SK-N-SH treated with all-trans-retinoic acid at 6 μM for 48 hours (cell line): ENCODE measurements around the gene SLC39A5.
A peak's percentile ranks its signal among the peaks of the same experiment; 100 is the strongest.
"Not testable (repeated sequence)": the region's sequence is repeated elsewhere in the genome, so short reads cannot be mapped to it uniquely, and the experiment has no call there.

Experiments
- ATAC-seq: fragments of 200-7000 bp; cut with Tn5 transposase; 3 replicates; pipeline ENCODE4 v1.9.1; 2020; ENCODE audit warnings: mild to moderate bottlenecking, moderate library complexity
- BACH2 ChIP-seq: fragments of 250-450 bp; sonication (Bioruptor Pico); IDR thresholded peaks from 2 replicates; pipeline ENCODE4 v1.9.0; 2021; ENCODE audit warnings: mild to moderate bottlenecking, borderline replicate concordance
- CSDC2 ChIP-seq: fragments of 250-450 bp; sonication (Bioruptor Pico); IDR thresholded peaks from 2 replicates; pipeline ENCODE4 v1.5.0; 2020; ENCODE audit warnings: mild to moderate bottlenecking, moderate library complexity
- ESRRG ChIP-seq: fragments of 250-450 bp; sonication (Bioruptor Pico); IDR thresholded peaks from 2 replicates; pipeline ENCODE4 v1.6.1; 2021; ENCODE audit warnings: mild to moderate bottlenecking
- GLIS3 ChIP-seq: fragments of 250-450 bp; sonication (Bioruptor Pico); IDR thresholded peaks from 2 replicates; pipeline ENCODE4 v1.5.0; 2020; ENCODE audit warnings: mild to moderate bottlenecking, moderate library complexity
- ISL1 ChIP-seq: fragments of 250-450 bp; sonication (Bioruptor Pico); IDR thresholded peaks from 2 replicates; pipeline ENCODE4 v2.1.2; 2022; ENCODE audit warnings: mild to moderate bottlenecking, moderate library complexity
- OSR1 ChIP-seq: fragments of 250-450 bp; sonication (Bioruptor Pico); IDR thresholded peaks from 2 replicates; pipeline ENCODE4 v1.8.0; 2022; ENCODE audit warnings: moderate library complexity, mild to moderate bottlenecking, inconsistent platforms
- PPARA ChIP-seq: fragments of 250-450 bp; sonication (Bioruptor Pico); IDR thresholded peaks from 2 replicates; pipeline ENCODE4 v1.5.0; 2020; ENCODE audit warnings: mild to moderate bottlenecking, borderline replicate concordance
- SNAI2 ChIP-seq: fragments of 250-450 bp; sonication (Bioruptor Pico); IDR thresholded peaks from 2 replicates; pipeline ENCODE4 v1.5.0; 2020; ENCODE audit warnings: mild to moderate bottlenecking, moderate library complexity
- TCF4 ChIP-seq: fragments of 250-450 bp; sonication (Bioruptor Pico); IDR thresholded peaks from 2 replicates; pipeline ENCODE4 v1.8.0; 2021; ENCODE audit warnings: mild to moderate bottlenecking, moderate library complexity, borderline replicate concordance
- TOX ChIP-seq: fragments of 250-450 bp; sonication (Bioruptor Pico); IDR thresholded peaks from 2 replicates; pipeline ENCODE4 v1.8.0; 2021; ENCODE audit warnings: mild to moderate bottlenecking, moderate library complexity, borderline replicate concordance
- ZC3H10 ChIP-seq: fragments of 250-450 bp; sonication (Bioruptor Pico); IDR thresholded peaks from 2 replicates; pipeline ENCODE4 v1.5.1; 2021; ENCODE audit warnings: mild to moderate bottlenecking, moderate library complexity
- ZFP3 ChIP-seq: fragments of 250-450 bp; sonication (Bioruptor Pico); IDR thresholded peaks from 2 replicates; pipeline ENCODE4 v1.5.0; 2020; ENCODE audit warnings: mild to moderate bottlenecking, moderate library complexity
- ZNF565 ChIP-seq: fragments of 450-650 bp; formaldehyde crosslinking; conservative IDR thresholded peaks from 2 replicates; pipeline ENCODE4 v1.5.0; 2020; ENCODE audit warnings: low read depth, mild to moderate bottlenecking, moderate library complexity
- ZNF70 ChIP-seq: fragments of 450-650 bp; formaldehyde crosslinking; IDR thresholded peaks from 2 replicates; pipeline ENCODE4 v1.5.0; 2020; ENCODE audit warnings: mild to moderate bottlenecking, moderate library complexity
- ZNF8 ChIP-seq: fragments of 450-650 bp; formaldehyde crosslinking; IDR thresholded peaks from 2 replicates; pipeline ENCODE4 v1.5.0; 2020; ENCODE audit warnings: mild to moderate bottlenecking, moderate library complexity
- TF ChIP-seq, protein P1 (sequence below): fragments of 250-450 bp; sonication (Bioruptor Pico); IDR thresholded peaks from 2 replicates; pipeline ENCODE4 v1.8.0; 2021; ENCODE audit warnings: low read depth, mild to moderate bottlenecking, moderate library complexity, borderline replicate concordance
- TF ChIP-seq, protein P2 (sequence below): fragments of 250-450 bp; sonication (Bioruptor Pico); IDR thresholded peaks from 2 replicates; pipeline ENCODE4 v1.5.1; 2020; ENCODE audit warnings: low read depth, mild to moderate bottlenecking, moderate library complexity
- TF ChIP-seq, protein P3 (sequence below): fragments of 250-450 bp; sonication (Bioruptor Pico); IDR thresholded peaks from 2 replicates; pipeline ENCODE4 v1.5.0; 2020; ENCODE audit warnings: mild to moderate bottlenecking, moderate library complexity

The SLC39A5 gene

DNA sequence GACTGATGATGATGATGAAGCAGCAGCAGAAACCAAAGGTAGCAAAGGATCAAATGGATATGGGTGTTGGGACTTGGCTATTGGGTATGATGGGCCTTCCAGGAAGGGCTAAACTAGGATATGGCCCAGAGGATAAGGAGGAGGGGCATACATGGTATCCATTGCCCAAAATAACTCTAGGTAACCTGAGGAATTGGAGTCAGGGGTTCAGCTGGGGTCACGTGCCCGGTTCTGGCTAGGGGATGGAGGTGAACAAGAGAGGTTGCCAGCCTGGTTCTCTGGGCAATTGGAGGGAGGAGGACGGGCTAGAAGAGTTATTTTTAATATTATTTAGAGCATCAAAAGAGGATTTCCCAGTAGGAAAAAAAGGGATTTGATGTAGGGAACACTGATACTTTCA is 31.1 kb downstream of the SLC39A5 start:
- no peak for ATAC-seq
- TF ChIP-seq, protein P1, sequence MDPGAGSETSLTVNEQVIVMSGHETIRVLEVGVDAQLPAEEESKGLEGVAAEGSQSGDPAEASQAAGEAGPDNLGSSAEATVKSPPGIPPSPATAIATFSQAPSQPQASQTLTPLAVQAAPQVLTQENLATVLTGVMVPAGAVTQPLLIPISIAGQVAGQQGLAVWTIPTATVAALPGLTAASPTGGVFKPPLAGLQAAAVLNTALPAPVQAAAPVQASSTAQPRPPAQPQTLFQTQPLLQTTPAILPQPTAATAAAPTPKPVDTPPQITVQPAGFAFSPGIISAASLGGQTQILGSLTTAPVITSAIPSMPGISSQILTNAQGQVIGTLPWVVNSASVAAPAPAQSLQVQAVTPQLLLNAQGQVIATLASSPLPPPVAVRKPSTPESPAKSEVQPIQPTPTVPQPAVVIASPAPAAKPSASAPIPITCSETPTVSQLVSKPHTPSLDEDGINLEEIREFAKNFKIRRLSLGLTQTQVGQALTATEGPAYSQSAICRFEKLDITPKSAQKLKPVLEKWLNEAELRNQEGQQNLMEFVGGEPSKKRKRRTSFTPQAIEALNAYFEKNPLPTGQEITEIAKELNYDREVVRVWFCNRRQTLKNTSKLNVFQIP: no peak
- no peak for TF ChIP-seq PPARA (CRISPR knock-in tag)

DNA sequence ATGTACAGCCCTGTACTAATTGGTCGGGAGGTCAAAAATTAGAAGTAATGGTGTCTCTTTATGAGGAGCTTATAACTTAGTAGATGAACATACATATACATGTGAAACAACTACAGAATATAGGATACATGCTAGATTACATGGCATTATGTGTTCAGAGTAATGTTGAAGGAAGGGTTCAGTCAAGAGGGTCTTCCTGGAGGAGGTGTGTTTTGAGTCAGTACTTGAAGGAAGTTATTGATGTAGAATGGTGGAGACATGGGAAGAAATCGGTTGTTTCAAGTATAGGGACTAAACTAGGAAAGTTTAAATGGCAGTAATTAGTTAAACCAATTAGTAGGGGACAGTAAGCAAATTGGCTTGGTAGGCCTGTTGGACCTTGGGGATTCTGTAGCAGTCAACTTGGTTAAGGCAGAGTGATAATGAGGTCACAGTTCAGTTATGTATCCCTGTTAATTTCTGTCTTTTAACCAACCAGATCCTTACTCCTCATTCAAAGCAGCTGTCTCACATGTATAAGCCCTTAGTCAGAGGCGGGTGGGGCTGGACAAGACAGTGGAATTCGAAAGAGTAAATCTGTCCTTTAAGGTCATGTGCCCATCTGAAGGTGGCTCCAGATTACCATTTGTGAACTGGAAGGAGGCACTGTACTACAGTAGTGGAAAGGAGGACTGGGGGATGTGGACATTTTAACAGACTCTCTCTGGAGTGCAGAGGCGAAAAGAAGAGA is 31.8 kb downstream of the SLC39A5 start:
- TF ChIP-seq ZNF70 (CRISPR knock-in tag): no peak
- TF ChIP-seq ZNF8 (CRISPR knock-in tag): no peak
- TF ChIP-seq OSR1 (CRISPR knock-in tag): no peak
- no peak for TF ChIP-seq TOX (CRISPR knock-in tag)
- TF ChIP-seq ZNF565 (CRISPR knock-in tag): no peak
- peak; percentile 62 for ATAC-seq

DNA sequence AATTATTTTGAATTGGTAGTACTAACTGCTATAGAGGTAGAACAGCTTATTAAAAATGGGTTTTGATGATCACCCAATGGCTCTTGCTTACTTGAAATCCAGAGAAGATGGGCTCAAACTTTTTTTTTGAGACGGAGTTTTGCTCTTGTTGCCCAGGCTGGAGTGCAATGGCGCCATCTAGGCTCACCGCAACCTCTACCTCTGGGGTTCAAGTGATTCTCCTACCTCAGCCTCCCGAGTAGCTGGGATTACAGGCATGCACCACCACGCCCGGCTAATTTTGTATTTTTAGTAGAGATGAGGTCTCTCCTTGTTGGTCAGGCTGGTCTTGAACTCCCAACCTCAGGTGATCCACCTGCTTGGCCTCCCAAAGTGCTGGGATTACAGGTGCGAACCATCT is 33.1 kb downstream of the SLC39A5 start:
- ATAC-seq: not testable (repeated sequence)

DNA sequence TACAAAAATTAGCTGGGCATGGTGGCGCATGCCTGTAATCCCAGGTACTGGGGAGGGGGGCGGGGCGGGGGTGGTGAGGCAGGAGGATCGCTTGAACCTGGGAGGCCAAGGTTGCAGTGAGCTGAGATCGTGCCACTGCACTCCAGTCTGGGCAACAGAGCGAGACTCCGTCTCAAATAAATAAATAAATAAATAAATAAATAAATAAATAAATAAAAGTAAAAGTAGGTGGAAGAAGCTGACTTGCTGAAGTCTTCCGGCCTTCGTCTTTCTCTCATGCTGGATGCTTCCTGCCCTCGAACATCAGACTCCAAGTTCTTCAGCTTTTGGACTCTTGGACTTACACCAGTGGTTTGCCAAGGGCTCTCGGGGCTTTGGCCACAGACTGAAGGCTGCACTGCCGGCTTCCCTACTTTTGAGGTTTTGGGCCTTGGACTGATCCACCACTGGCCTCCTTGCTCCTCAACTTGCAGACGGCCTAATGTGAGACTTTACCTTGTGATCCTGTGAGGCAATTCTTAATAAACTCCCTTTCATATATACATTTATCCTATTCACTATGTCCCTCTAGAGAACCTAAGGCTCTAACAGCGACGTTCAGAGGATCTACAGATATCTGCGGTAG is 36.3 kb downstream of the SLC39A5 start:
- not testable (repeated sequence) for ATAC-seq

DNA sequence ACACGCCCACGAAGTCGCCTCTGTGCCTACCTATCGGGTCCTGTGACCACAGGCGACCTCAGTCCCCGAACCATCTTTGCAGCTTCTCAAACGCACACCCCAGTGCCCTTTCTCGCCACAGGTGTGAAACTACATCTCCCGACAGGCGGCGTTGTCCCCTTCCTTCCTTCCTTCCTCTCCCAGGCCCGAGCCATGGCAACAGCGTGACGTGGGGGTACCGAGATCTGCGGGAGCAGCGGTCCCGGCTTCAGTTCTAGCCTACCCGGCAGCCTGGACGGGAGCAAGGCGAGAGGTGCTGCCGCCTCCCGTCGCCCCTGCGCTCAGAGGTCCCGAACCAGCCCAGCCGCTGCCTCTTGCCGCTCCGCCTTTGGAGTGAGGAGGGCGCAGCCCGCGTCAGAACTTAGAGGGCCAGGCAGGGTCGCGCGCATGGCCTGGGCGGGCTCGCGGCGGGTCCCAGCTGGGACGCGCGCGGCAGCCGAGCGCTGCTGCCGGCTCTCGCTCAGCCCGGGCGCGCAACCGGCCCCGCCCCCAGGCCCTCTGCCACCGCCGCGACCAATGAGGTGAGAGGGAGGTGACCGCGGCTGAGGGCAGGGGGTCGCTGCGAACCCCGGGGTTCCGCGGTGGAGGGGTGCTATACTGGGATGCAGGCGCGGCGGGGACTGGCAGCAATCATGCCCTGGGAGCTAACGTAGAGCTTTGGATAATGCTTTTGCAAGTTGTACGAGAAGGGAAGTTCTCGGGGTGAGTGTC is 37.0 kb downstream of the SLC39A5 start, which contains the start of gene COQ10A:
Gene COQ10A (plus strand): TSS at position 250 of the 750 bp plus-strand sequence. CDS start 177 bp downstream, at position 427.
- ATAC-seq: peak; percentile 93

DNA sequence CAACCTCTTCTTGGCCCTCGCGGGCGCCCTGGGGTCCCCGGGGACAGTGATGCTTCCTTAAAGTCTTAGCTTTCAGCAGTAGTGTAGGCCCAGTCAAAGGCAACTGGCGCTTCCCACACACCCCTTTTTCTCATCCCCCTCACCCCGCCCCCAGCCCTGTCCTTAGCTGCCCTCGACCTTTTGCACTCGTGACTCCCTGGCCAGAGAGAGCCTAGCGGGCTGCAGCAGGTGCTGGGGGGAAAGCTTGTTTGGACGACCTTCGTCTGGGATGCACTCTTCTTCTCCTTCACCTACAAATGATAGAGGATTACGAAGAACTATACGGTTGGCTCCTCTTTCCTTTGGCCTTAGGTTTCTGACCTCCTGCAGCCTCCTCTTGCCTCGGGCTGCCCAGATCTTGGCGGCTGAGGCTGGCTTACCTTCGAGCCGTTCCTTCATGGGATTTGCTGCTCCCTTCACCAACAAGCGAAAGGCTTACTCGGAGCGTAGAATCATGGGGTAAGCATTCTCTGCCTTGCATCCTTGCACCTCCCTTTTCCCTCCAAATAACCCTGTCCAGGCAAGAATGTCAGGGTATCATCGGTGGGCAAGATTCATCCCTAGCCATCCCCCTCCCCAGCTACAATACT is 37.7 kb downstream of the SLC39A5 start:
- TF ChIP-seq ZC3H10 (CRISPR knock-in tag): no peak
- TF ChIP-seq TCF4 (CRISPR knock-in tag): no peak
- TF ChIP-seq ESRRG: no peak
- TF ChIP-seq, protein P2, sequence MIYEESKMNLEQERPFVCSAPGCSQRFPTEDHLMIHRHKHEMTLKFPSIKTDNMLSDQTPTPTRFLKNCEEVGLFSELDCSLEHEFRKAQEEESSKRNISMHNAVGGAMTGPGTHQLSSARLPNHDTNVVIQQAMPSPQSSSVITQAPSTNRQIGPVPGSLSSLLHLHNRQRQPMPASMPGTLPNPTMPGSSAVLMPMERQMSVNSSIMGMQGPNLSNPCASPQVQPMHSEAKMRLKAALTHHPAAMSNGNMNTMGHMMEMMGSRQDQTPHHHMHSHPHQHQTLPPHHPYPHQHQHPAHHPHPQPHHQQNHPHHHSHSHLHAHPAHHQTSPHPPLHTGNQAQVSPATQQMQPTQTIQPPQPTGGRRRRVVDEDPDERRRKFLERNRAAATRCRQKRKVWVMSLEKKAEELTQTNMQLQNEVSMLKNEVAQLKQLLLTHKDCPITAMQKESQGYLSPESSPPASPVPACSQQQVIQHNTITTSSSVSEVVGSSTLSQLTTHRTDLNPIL (CRISPR knock-in tag): no peak
- no peak for TF ChIP-seq PPARA (CRISPR knock-in tag)
- no peak for TF ChIP-seq ZNF565 (CRISPR knock-in tag)
- no peak for TF ChIP-seq SNAI2 (CRISPR knock-in tag)
- TF ChIP-seq BACH2 (CRISPR knock-in tag): no peak
- TF ChIP-seq TOX (CRISPR knock-in tag): no peak
- no peak for TF ChIP-seq ISL1 (CRISPR knock-in tag)
- TF ChIP-seq ZNF8 (CRISPR knock-in tag): no peak
- no peak for TF ChIP-seq ZNF70 (CRISPR knock-in tag)
- TF ChIP-seq CSDC2 (CRISPR knock-in tag): no peak
- TF ChIP-seq, protein P3, sequence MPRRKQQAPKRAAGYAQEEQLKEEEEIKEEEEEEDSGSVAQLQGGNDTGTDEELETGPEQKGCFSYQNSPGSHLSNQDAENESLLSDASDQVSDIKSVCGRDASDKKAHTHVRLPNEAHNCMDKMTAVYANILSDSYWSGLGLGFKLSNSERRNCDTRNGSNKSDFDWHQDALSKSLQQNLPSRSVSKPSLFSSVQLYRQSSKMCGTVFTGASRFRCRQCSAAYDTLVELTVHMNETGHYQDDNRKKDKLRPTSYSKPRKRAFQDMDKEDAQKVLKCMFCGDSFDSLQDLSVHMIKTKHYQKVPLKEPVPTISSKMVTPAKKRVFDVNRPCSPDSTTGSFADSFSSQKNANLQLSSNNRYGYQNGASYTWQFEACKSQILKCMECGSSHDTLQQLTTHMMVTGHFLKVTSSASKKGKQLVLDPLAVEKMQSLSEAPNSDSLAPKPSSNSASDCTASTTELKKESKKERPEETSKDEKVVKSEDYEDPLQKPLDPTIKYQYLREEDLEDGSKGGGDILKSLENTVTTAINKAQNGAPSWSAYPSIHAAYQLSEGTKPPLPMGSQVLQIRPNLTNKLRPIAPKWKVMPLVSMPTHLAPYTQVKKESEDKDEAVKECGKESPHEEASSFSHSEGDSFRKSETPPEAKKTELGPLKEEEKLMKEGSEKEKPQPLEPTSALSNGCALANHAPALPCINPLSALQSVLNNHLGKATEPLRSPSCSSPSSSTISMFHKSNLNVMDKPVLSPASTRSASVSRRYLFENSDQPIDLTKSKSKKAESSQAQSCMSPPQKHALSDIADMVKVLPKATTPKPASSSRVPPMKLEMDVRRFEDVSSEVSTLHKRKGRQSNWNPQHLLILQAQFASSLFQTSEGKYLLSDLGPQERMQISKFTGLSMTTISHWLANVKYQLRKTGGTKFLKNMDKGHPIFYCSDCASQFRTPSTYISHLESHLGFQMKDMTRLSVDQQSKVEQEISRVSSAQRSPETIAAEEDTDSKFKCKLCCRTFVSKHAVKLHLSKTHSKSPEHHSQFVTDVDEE: no peak
- TF ChIP-seq GLIS3 (CRISPR knock-in tag): no peak
- no peak; the same call in 1 of the 3 replicates for ATAC-seq

More for the DNA sequence above, 37.0 kb downstream of the SLC39A5 start, which contains the start of gene COQ10A:
- no peak for TF ChIP-seq TCF4 (CRISPR knock-in tag)
- 0 out of 2 replicates have a peak, but pooled peaks have one; percentile 25 for TF ChIP-seq ZFP3
